Progenitor cell of endocrine pancreas (in vitro differentiated cells): ENCODE data around the gene CCAR1. TPM values are rescaled to one million over a fixed set of nuclear protein-coding genes. Genes with fewer than 3 reads are reported as not detected.
"Not testable (repeated sequence)": the region's sequence is repeated elsewhere in the genome, so short reads cannot be mapped to it uniquely, and the experiment has no call there.

Experiments
- DNase-seq: peaks from one replicate; pipeline ENCODE4 v3.0.0; 2021; ENCODE audit warnings: low spot score; ENCODE audit not compliant: unreplicated experiment
- H3K27ac Mint-ChIP-seq: 2 replicates; pipeline ENCODE4 v1.8.0; 2021; ENCODE audit warnings: mild to moderate bottlenecking, moderate library complexity, mixed read lengths
- H3K27me3 Mint-ChIP-seq: 2 replicates; pipeline ENCODE4 v1.8.0; 2021; ENCODE audit warnings: mixed read lengths
- H3K36me3 Mint-ChIP-seq: 2 replicates; pipeline ENCODE4 v1.8.0; 2022; ENCODE audit warnings: mixed read lengths; ENCODE audit not compliant: insufficient read depth
- H3K4me1 Mint-ChIP-seq: 2 replicates; pipeline ENCODE4 v1.8.0; 2021; ENCODE audit warnings: low read depth, mixed read lengths
- H3K4me3 Mint-ChIP-seq: 2 replicates; pipeline ENCODE4 v1.8.0; 2021; ENCODE audit warnings: low read depth, mild to moderate bottlenecking, moderate library complexity, mixed read lengths
- H3K9me3 Mint-ChIP-seq: 2 replicates; pipeline ENCODE4 v1.8.0; 2021; ENCODE audit warnings: low read depth, mixed read lengths
- CTCF ChIP-seq: fragments of 200-600 bp; sonication (generic); IDR thresholded peaks from one replicate; pipeline ENCODE4 v1.5.0; 2021; ENCODE audit warnings: antibody characterized with exemption, mild to moderate bottlenecking; ENCODE audit not compliant: unreplicated experiment
- total RNA-seq: library from RNA; stranded (reverse); gene quantifications from 2 replicates; pipeline ENCODE4 v1.2.1, GENCODE V29; 2021

Gene CCAR1
- total RNA-seq, 1 donor from 2014 or later: 150 TPM

GRCh38 chr10:68811314-68812009 is 90.4 kb downstream of the CCAR1 start:
- Mint-ChIP-seq H3K27me3 (no peaks in the 10 kb centered on the region), H3K4me3 (no peak overlapping the region), H3K9me3 (no peaks in the 10 kb centered on the region), H3K36me3 (no peaks in the 10 kb centered on the region), H3K27ac (no peak overlapping the region), H3K4me1 (no peaks in the 10 kb centered on the region)
- TF ChIP-seq CTCF: no peak
- DNase-seq: no peak

- TF ChIP-seq CTCF: no peak
- no peaks in the 10 kb centered on the region for H3K4me1 Mint-ChIP-seq
- H3K27ac Mint-ChIP-seq: no peak overlapping the region
- no peaks in the 10 kb centered on the region for H3K27me3 Mint-ChIP-seq
- no peak for DNase-seq
- H3K36me3 Mint-ChIP-seq: no peaks in the 10 kb centered on the region
- no peak overlapping the region for H3K4me3 Mint-ChIP-seq
- no peaks in the 10 kb centered on the region for H3K9me3 Mint-ChIP-seq
Observed at GRCh38 chr10:68812420-68812819, 91.4 kb downstream of the CCAR1 start.

- H3K27ac Mint-ChIP-seq: no peak overlapping the region
- no peaks in the 10 kb centered on the region for H3K36me3 Mint-ChIP-seq
- no peak for TF ChIP-seq CTCF
- H3K27me3 Mint-ChIP-seq: no peaks in the 10 kb centered on the region
- H3K9me3 Mint-ChIP-seq: no peaks in the 10 kb centered on the region
- DNase-seq: no peak
- no peaks in the 10 kb centered on the region for H3K4me1 Mint-ChIP-seq
- H3K4me3 Mint-ChIP-seq: no peak overlapping the region
Observed at GRCh38 chr10:68813559-68813958, 92.5 kb downstream of the CCAR1 start.

GRCh38 chr10:68816796-68817412 is 95.9 kb downstream of the CCAR1 start:
- Mint-ChIP-seq H3K27ac (no peak overlapping the region), H3K27me3 (no peaks in the 10 kb centered on the region), H3K4me3 (no peak overlapping the region), H3K4me1 (no peaks in the 10 kb centered on the region), H3K9me3 (no peaks in the 10 kb centered on the region), H3K36me3 (no peaks in the 10 kb centered on the region)
- TF ChIP-seq CTCF: no peak
- no peak for DNase-seq

GRCh38 chr10:68820359-68820758 is 99.3 kb downstream of the CCAR1 start:
- H3K4me3 Mint-ChIP-seq, H3K36me3 Mint-ChIP-seq, H3K9me3 Mint-ChIP-seq, H3K27ac Mint-ChIP-seq, H3K27me3 Mint-ChIP-seq, H3K4me1 Mint-ChIP-seq, DNase-seq: not testable (repeated sequence)

- not testable (repeated sequence) for DNase-seq, H3K4me1 Mint-ChIP-seq, H3K36me3 Mint-ChIP-seq, H3K27me3 Mint-ChIP-seq, H3K4me3 Mint-ChIP-seq, H3K27ac Mint-ChIP-seq, H3K9me3 Mint-ChIP-seq
Observed at GRCh38 chr10:68822626-68823025, 101.6 kb downstream of the CCAR1 start.
